Skeletal muscle satellite cell (primary cell): ENCODE results near the gene LRWD1.
"Not testable (repeated sequence)": the region's sequence is repeated elsewhere in the genome, so short reads cannot be mapped to it uniquely, and the experiment has no call there.

Experiments used
- H3K27me3 ChIP-seq: 2 replicates; pipeline ENCODE4 v1.7.0; 2013; ENCODE audit warnings: low read length; ENCODE audit not compliant: control insufficient read depth, insufficient read depth
- H3K36me3 ChIP-seq: 2 replicates; pipeline ENCODE4 v1.7.0; 2013; ENCODE audit warnings: mild to moderate bottlenecking, control low read depth, low read length; ENCODE audit not compliant: insufficient read depth
- H3K4me1 ChIP-seq: 2 replicates; pipeline ENCODE4 v1.7.0; 2013; ENCODE audit warnings: low read length; ENCODE audit not compliant: control insufficient read depth, insufficient read depth
- H3K4me2 ChIP-seq: 2 replicates; pipeline ENCODE4 v1.7.0; 2013; ENCODE audit warnings: mild to moderate bottlenecking, low read length
- H3K4me3 ChIP-seq: 2 replicates; pipeline ENCODE4 v1.7.0; 2013; ENCODE audit warnings: low read length
- H3K9ac ChIP-seq: 2 replicates; pipeline ENCODE4 v1.7.0; 2013; ENCODE audit warnings: mild to moderate bottlenecking, low read depth, low read length, moderate library complexity
- H3K9me3 ChIP-seq: replicated peaks from 2 replicates; pipeline ENCODE4 v1.7.0; 2013; ENCODE audit warnings: mild to moderate bottlenecking, control low read depth, low read length

The LRWD1 gene

DNA sequence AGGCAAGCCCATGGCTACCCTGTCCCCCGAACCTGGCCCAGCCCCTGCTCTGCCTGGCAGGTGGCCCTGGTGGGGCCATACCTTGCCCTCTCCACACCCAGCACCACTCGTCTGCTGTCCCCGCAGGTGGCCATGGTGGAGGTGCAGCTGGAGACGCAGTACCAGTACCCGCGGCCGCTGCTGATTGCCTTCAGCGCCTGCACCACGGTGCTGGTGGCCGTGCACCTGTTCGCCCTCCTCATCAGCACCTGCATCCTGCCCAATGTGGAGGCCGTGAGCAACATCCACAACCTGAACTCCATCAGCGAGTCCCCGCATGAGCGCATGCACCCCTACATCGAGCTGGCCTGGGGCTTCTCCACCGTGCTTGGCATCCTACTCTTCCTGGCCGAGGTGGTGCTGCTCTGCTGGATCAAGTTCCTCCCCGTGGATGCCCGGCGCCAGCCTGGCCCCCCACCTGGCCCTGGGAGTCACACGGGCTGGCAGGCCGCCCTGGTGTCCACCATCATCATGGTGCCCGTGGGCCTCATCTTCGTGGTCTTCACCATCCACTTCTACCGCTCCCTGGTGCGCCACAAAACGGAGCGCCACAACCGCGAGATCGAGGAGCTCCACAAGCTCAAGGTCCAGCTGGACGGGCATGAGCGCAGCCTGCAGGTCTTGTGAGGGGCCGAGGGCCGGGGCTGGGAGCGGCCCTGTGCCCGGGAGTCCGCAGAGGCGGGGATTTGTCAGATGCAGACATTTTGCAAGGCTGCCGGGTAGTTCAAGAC is 18.2 kb upstream of the LRWD1 start:
- Histone ChIP-seq H3K4me2 (no peak overlapping the region), H3K27me3 (no peaks in the 10 kb centered on the region), H3K9me3 (no peaks in the 10 kb centered on the region), H3K36me3 (peaks cover 12% of the 10 kb centered on the region), H3K4me3 (no peak overlapping the region), H3K9ac (no peak overlapping the region), H3K4me1 (peaks cover 9% of the 10 kb centered on the region)

DNA sequence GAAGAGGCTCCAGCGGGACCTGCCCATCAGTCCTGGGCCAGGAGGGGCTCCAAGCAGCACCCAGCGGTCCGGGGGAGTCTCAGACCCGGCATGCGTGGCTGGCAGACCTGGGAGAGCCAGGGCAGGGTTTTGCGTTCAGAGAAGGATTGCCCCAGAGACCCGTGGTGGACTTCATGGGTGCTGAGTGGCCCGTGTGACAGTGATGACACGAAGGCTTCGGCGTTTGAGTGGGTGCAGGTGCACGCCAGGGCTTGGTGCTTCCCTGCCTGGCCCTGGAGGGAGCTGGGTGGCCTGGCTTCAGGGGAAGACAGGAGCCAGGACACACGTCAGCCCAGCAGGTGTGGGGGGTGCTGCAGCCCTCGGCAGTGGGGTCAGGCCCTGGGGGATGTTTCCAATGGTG is 17.5 kb upstream of the LRWD1 start:
- Histone ChIP-seq H3K9me3 (no peaks in the 10 kb centered on the region), H3K4me3 (no peak overlapping the region), H3K4me2 (no peak overlapping the region), H3K36me3 (peaks cover 9% of the 10 kb centered on the region), H3K27me3 (no peaks in the 10 kb centered on the region), H3K4me1 (peaks cover 13% of the 10 kb centered on the region), H3K9ac (no peak overlapping the region)

DNA sequence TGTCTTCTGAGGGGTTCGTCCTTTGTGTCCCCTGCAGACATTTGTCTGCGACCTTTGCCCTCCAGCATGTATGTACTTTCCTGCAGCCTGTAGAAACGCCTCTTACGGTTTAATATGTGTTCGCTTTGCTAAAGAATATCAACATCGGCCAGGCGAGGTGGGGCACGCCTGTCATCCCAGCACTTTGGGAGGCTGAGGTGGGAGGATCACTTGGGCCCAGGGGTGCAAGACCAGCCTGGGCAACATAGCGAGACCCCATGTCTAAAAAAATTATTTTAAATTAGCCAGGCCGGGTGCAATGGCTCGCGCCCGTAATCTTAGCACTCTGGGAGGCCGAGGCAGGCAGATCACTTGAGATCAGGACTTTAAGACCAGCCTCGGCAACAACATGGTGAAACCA is 15.6 kb upstream of the LRWD1 start:
- Histone ChIP-seq H3K36me3 (peaks cover 9% of the 10 kb centered on the region), H3K9ac (no peak overlapping the region), H3K4me2 (no peak overlapping the region), H3K4me1 (peaks cover 13% of the 10 kb centered on the region), H3K9me3 (no peaks in the 10 kb centered on the region), H3K4me3 (no peak overlapping the region), H3K27me3 (no peaks in the 10 kb centered on the region)

DNA sequence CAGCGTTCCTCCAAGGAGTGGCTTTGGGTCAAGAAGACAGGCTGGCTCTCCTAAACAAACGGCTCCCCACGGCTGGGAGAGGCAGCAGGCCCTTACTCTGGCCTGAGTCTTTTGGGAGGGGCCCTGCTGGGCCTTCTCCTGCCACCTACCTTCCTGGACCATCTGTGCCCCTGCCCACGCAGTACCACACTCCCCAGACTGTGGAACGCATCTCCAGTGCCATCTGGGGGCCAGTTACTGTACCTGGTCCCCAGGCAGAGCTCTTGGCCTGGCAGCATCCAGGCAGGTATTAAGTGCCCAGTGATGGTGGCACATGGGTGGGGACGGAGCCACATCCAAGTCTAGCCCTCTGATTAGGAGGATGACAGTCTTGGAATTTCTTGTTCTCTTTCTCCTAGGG is 14.5 kb upstream of the LRWD1 start:
- peaks cover 9% of the 10 kb centered on the region for H3K36me3 ChIP-seq

DNA sequence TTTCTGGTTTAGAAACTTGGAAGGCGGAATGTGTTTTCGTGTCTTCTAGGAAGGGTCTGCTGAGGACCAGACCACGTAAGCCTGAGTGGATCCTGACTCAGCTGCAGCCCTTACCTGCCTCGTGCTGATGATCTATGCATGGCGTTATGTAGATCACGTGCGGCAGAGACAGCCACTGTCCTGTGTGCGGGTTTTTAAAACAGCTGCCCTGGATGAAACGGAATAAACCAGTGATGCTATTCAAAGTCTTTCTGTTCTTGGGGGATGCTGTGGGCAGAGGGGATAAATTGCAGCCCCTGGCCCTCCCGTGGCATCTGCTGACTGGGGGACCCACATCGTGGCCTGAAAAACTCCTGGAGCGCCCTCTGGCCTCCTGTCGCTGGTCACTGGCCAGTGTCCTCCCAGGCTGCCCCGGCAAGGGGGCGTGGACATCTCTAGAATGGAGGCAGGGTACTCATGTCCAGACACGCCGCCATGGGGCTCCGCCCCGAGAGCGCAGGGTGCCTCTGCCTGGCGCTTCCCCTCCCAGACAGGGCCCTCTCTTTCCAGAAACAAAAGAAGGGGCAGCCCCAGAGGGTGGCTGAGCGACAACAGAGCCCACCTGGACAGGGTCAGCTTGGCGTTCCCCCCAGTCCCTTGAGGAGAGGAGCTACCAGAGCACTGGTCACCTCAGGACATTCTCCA is 13.3 kb upstream of the LRWD1 start:
- peaks cover 11% of the 10 kb centered on the region for H3K36me3 ChIP-seq
- H3K4me3 ChIP-seq, result no peak overlapping the region
- no peaks in the 10 kb centered on the region for H3K27me3 ChIP-seq
- peaks cover 15% of the 10 kb centered on the region for H3K4me1 ChIP-seq
- no peak overlapping the region for H3K9ac ChIP-seq
- H3K9me3 ChIP-seq, result no peaks in the 10 kb centered on the region
- H3K4me2 ChIP-seq, result peak overlapping the region; percentile 56

More for the DNA sequence above, 14.5 kb upstream of the LRWD1 start:
- Histone ChIP-seq H3K4me3 (no peak overlapping the region), H3K9me3 (no peaks in the 10 kb centered on the region), H3K4me1 (peaks cover 13% of the 10 kb centered on the region), H3K4me2 (no peak overlapping the region), H3K27me3 (no peaks in the 10 kb centered on the region), H3K9ac (no peak overlapping the region)

DNA sequence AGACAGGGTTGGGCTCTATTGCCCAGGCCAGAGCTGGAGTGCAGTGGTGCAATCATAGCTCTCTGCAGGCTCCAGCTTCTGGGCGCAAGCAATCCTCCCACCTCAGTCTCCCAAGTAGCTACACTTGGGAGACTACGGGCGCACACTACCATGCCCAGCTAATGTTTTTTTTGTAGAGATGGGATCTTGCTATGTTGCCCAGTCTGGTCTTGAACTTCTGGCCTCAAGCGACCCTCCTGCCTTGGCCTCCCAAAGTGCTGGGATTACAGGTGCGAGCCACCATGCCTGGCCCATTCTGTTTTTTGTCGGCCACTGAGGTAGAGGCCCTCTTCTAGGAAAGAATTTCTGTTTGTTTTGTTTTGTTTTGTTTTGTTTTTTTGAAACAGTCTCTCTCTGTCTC is 12.3 kb upstream of the LRWD1 start:
- H3K4me3 ChIP-seq, result no peak overlapping the region
- H3K36me3 ChIP-seq, result peaks cover 14% of the 10 kb centered on the region
- no peaks in the 10 kb centered on the region for H3K27me3 ChIP-seq
- no peak overlapping the region for H3K4me2 ChIP-seq
- peaks cover 23% of the 10 kb centered on the region for H3K4me1 ChIP-seq
- H3K9me3 ChIP-seq, result no peaks in the 10 kb centered on the region
- H3K9ac ChIP-seq, result no peak overlapping the region

DNA sequence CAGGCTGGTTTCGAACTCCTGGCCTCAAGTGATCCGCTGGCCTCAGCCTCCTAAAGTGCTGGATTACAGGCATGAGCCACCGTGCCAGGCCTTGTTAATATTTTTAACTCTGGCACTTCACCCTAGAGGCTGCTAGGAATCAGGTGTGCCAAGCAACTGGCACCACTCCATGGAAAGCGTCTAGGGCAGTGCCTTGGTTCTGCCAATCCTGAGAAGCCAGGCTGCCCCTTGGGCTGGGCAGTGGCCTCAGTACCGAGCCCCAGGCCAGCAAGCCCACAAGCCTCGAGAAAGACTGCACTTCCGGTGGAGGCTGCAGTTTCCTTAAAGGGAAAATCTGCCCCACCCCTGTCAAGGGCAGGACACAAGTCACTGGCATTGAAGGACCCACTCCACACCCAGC is 11.5 kb upstream of the LRWD1 start:
- Histone ChIP-seq H3K4me1 (peaks cover 18% of the 10 kb centered on the region), H3K9ac (no peak overlapping the region), H3K4me2 (no peak overlapping the region), H3K27me3 (no peaks in the 10 kb centered on the region), H3K9me3 (no peaks in the 10 kb centered on the region), H3K4me3 (no peak overlapping the region), H3K36me3 (peaks cover 19% of the 10 kb centered on the region)

DNA sequence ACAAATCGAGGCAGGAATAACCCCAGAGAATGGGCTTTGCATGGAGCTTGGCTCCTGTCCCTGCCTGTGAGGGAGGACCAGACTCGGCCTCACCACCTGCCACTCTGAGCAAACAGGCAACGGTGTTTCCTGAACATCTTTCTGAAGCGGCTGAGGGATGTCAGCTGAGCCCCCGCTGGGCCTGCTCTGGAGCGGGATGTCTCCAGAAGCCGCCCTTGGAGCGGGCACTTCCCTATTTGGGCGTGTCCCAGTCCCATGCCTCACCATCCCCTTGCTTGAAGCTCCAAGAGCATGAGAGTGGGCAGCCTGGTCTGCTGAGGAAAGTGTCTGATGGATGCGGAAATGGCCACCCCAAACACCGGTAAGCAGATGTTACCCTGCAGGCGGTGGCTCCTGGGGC is 10.3 kb upstream of the LRWD1 start:
- Histone ChIP-seq H3K4me2 (no peak overlapping the region), H3K4me1 (peaks cover 18% of the 10 kb centered on the region), H3K9ac (no peak overlapping the region), H3K27me3 (no peaks in the 10 kb centered on the region), H3K4me3 (no peak overlapping the region), H3K36me3 (peaks cover 21% of the 10 kb centered on the region), H3K9me3 (no peaks in the 10 kb centered on the region)

DNA sequence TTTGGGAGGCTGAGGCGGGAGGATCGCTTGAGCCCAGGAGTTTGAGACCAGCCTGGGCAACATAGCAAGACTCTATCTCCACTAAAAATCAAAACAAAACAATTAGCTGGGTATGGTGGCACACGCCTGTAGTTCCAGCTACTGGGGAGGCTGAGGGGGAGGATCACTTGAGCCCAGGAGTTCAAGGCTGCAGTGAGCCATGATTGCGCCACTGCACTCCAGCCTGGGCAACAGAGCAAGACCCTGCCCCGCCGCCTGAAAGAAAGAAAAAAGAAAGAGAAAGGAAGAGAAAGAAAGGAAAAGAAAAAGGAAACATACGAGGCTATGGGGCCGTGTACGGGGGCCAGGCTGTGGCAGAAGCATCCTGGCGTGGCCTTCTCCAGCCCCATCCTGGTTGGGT is 9.9 kb upstream of the LRWD1 start:
- not testable (repeated sequence) for H3K4me2 ChIP-seq, H3K9me3 ChIP-seq, H3K27me3 ChIP-seq, H3K4me3 ChIP-seq, H3K9ac ChIP-seq
- H3K36me3 ChIP-seq, result peaks cover 21% of the 10 kb centered on the region
- peaks cover 18% of the 10 kb centered on the region for H3K4me1 ChIP-seq

DNA sequence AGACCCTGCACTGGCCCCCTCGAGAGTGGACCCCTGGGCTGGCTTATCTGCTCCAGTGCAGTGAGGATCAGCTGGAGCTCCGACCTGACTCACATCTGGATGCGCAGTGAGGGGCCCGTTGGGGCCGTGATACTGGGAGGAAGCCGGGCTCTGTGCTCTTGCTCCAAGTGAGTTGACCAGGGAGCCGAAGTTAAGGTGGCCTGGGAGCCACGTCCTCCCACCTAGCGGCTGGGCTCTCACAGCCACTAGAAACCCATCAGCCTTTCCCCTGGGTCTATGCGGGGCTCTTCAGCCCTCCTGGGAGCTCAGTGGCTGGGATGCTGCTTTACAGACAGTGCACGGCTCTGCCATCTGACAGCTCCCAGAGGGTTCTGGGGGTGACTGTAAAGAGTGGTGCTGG is 9.2 kb upstream of the LRWD1 start:
- H3K27me3 ChIP-seq, result no peaks in the 10 kb centered on the region
- peaks cover 21% of the 10 kb centered on the region for H3K36me3 ChIP-seq
- no peak overlapping the region for H3K9ac ChIP-seq
- H3K4me3 ChIP-seq, result no peak overlapping the region
- H3K9me3 ChIP-seq, result no peaks in the 10 kb centered on the region
- peaks cover 18% of the 10 kb centered on the region for H3K4me1 ChIP-seq
- H3K4me2 ChIP-seq, result no peak overlapping the region

DNA sequence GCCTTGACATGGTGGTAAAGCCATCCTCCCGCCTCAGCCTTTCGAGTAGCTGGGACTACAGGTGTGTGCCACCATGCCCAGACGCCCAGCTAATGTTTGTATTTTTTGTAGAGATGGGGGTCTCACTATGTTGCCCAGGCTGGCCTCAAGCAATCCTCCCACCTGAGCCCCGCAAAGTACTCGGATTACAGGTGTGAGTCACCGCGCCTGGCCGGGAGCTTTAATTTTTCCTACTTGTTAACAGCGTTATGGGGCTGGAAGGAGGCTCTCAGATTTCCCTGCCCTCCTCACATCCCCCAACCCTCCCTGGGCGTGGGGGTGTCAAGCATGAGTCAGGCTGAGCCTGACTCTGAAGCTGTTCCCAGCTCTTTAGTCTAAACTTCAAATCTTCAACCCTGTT is 8.5 kb upstream of the LRWD1 start:
- no peaks in the 10 kb centered on the region for H3K27me3 ChIP-seq
- H3K36me3 ChIP-seq, result peaks cover 21% of the 10 kb centered on the region

More for the DNA sequence above, 8.5 kb upstream of the LRWD1 start:
- peak overlapping the region; percentile 14 for H3K4me2 ChIP-seq
- H3K9ac ChIP-seq, result no peak overlapping the region
- H3K4me3 ChIP-seq, result no peak overlapping the region
- H3K9me3 ChIP-seq, result no peaks in the 10 kb centered on the region
- H3K4me1 ChIP-seq, result peaks cover 16% of the 10 kb centered on the region
